Mucosa of stomach (tissue), 1 donor: ENCODE measurements around the gene FOXN3.

Experiments used
- H3K27me3 ChIP-seq: one replicate; pipeline ENCODE4 v1.7.0; 2013; ENCODE audit warnings: mild to moderate bottlenecking, low read length; ENCODE audit not compliant: control insufficient read depth, insufficient read depth
- H3K36me3 ChIP-seq: one replicate; pipeline ENCODE4 v1.7.0; 2013; ENCODE audit warnings: low read length; ENCODE audit not compliant: control insufficient read depth, insufficient read depth
- H3K4me1 ChIP-seq: one replicate; pipeline ENCODE4 v1.7.0; 2013; ENCODE audit warnings: mild to moderate bottlenecking, low read length; ENCODE audit not compliant: control insufficient read depth, insufficient read depth
- H3K4me3 ChIP-seq: one replicate; pipeline ENCODE4 v1.7.0; 2013; ENCODE audit warnings: low read length
- H3K9ac ChIP-seq: one replicate; pipeline ENCODE4 v1.7.0; 2013; ENCODE audit warnings: mild to moderate bottlenecking, low read length, moderate library complexity
- H3K9me3 ChIP-seq: one replicate; pipeline ENCODE4 v1.7.0; 2013; ENCODE audit warnings: mild to moderate bottlenecking, low read length, moderate library complexity; ENCODE audit not compliant: control insufficient read depth
- donor health status: Pancreatic carcinoma.

FOXN3 gene

DNA sequence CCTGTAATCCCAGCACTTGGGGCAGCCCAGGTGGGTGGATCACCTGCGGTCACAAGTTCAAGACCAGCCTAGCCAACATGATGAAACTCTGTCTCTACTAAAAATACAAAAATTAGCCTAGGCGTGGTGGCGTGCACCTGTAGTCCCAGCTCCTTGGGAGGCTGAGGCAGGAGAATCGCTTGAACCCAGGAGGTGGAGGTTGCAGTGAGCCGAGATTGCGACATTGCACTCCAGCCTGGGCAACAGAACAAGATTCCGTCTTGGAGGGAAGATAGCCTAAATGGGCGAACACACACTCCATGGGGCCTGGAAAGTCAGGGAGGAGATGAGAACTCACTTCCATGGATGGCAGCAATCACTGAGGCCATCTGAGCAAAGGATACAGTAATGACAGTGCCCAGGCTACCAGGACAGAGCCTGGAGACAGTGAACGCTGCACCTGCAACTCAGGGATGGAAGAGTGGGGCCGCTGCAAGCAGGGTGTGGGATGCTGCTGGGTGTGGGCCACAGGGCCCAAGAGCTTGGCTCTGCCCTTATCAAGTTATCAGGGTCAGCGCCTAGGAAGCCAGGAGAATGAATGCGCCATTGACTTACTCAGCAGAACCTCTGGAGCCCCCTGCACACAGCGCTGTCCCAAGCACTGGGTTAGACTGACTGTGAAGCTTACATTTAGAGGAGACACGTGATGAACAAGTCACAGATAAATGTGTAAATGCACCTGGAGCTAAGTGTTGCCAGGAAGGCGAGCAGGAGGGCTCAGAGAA lies 28.9 kb downstream of the FOXN3 start:
- Histone ChIP-seq H3K27me3 (no peaks in the 10 kb centered on the region), H3K4me1 (peaks cover 22% of the 10 kb centered on the region), H3K36me3 (no peaks in the 10 kb centered on the region), H3K9ac (no peak overlapping the region), H3K9me3 (no peaks in the 10 kb centered on the region), H3K4me3 (no peak overlapping the region)

DNA sequence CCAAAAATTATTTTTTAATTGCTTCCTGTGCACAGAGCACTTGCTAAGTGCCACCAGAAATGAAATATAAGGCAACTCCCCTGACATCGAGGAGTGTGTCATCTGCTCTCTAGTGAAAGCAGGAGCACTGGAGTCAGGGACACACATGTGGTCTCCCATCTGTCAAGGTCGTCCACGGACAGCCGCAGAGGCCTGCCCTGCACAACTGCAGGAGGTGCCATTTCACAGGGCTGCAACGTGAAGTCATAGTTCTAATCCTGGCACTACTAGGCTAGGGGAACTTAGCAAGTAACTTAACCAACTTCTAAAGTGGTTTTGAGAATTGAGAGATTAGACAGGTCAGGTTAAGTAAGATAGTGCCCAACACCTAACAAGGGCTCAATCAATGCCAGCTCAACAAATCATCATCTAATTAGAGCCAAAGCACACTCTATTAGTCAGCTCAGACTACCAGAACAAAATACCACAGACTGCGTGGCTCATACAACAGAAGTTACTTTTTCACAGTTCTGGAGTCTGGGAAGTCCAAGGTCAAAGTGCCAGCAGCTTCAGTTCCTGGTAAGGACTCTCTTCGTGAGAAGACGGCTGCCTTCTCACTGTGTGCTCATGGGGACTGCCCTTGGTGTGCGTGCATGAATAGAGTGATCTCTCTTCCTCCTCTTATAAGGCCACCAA lies 30.7 kb downstream of the FOXN3 start:
- Histone ChIP-seq H3K9ac (no peak overlapping the region), H3K27me3 (no peaks in the 10 kb centered on the region), H3K36me3 (no peaks in the 10 kb centered on the region), H3K4me3 (no peak overlapping the region), H3K4me1 (peaks cover 22% of the 10 kb centered on the region), H3K9me3 (no peaks in the 10 kb centered on the region)

DNA sequence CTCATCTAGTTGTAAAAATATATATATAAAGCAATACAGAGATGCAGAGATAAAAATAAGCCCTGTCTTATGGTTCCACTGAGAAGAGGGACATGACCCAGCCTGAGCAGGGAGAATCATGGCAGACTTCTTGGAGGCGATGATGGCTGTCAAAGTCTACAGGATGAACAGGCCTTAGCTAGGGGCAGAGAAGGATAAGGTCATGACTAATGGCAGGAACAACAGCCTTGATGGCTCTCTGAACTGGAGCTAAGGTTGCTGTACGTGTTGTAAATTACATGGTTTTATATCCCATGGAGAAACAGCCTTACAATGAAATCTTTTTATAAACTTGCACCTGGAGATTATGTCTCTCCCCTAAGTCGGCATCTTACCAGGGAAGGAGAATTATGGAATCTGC lies 32.4 kb downstream of the FOXN3 start:
- Histone ChIP-seq H3K4me1 (peaks cover 22% of the 10 kb centered on the region), H3K9ac (no peak overlapping the region), H3K27me3 (no peaks in the 10 kb centered on the region), H3K36me3 (no peaks in the 10 kb centered on the region), H3K4me3 (no peak overlapping the region), H3K9me3 (no peaks in the 10 kb centered on the region)

DNA sequence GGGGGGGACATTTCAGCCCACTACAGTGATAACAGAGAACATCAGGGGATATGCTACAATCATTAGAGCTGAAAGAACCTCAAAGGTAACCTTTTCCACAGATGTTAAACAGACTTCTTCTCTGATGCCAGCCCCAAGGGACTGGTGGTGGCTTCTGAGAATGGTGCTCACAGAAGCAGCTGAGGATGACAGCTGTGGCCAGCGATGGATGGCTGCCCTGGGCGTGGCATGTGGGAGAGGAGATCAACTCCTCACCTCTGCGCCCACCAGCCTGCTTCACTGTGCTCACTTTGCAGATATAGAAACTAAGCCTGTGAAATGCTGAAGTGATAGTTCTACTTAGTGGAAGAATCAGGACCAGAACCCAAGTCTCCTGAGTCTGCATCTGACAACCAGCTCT lies 33.0 kb downstream of the FOXN3 start:
- Histone ChIP-seq H3K9ac (no peak overlapping the region), H3K27me3 (no peaks in the 10 kb centered on the region), H3K36me3 (no peaks in the 10 kb centered on the region), H3K9me3 (no peaks in the 10 kb centered on the region), H3K4me3 (no peak overlapping the region), H3K4me1 (peaks cover 17% of the 10 kb centered on the region)

DNA sequence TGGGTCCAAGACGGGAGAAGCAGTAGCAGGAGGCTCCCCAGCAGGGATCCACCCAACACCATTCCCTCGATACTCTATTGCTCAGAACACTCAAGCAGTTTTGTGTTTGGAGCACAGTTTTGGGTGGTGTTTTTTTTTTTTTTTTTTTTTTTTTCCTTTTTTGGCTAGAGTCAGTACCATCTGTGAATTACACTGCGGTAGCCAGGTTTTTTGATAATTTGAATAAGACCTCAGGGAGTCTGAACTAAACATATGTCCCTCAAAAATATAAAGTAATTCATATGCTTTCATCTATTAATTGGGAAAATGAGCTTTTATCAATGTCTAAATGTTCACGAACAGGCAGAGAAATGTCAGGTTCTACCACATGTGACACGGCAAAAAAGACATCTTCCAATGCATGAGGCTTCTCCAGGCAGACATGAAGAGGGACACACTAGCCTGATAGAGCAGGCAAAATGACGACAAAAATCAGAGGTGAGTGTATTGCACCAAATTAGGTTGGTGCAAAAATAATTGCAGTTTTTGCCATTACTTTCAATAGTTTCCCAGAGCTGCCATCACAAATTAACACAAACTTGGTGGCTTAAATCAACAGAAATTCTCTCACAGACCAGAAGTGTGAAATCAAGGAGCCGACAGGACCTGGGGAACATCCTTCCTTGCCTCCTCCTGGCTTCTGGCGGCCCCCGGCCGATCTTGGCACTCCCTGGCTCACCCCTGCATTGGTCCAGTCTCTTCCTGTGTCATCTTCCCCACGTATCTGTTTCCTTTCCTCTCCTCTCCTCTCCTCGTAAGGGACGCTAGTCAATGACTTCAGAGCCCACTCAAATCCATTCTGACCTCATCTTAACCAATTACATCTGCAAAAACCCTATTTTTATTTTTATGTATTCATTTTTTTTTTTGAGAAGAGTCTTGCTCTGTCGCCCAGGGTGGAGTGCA lies 33.9 kb downstream of the FOXN3 start:
- Histone ChIP-seq H3K9me3 (no peaks in the 10 kb centered on the region), H3K36me3 (no peaks in the 10 kb centered on the region), H3K4me3 (no peak overlapping the region), H3K9ac (no peak overlapping the region), H3K27me3 (no peaks in the 10 kb centered on the region), H3K4me1 (peaks cover 10% of the 10 kb centered on the region)

DNA sequence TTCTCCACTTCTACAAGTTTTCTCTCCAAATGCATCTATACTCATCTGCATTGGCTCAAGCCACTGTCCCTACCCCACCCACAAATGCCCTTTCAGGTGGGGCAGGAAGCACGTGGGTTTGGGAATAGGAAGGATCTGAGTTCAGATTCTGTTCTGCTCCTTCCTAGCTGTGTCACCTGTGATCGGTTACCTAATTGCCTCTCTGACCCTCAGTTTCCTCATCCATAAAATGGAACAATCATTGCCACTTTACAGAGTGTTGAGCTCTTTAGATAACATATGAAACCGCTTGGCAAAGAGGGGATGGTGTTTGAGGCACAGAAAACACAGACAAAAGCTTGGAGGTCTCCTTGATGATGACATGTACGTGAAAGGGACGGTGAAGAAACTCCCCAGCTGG lies 34.5 kb downstream of the FOXN3 start:
- Histone ChIP-seq H3K4me3 (no peak overlapping the region), H3K27me3 (no peaks in the 10 kb centered on the region), H3K36me3 (no peaks in the 10 kb centered on the region), H3K9me3 (no peaks in the 10 kb centered on the region), H3K4me1 (peaks cover 8% of the 10 kb centered on the region), H3K9ac (no peak overlapping the region)

DNA sequence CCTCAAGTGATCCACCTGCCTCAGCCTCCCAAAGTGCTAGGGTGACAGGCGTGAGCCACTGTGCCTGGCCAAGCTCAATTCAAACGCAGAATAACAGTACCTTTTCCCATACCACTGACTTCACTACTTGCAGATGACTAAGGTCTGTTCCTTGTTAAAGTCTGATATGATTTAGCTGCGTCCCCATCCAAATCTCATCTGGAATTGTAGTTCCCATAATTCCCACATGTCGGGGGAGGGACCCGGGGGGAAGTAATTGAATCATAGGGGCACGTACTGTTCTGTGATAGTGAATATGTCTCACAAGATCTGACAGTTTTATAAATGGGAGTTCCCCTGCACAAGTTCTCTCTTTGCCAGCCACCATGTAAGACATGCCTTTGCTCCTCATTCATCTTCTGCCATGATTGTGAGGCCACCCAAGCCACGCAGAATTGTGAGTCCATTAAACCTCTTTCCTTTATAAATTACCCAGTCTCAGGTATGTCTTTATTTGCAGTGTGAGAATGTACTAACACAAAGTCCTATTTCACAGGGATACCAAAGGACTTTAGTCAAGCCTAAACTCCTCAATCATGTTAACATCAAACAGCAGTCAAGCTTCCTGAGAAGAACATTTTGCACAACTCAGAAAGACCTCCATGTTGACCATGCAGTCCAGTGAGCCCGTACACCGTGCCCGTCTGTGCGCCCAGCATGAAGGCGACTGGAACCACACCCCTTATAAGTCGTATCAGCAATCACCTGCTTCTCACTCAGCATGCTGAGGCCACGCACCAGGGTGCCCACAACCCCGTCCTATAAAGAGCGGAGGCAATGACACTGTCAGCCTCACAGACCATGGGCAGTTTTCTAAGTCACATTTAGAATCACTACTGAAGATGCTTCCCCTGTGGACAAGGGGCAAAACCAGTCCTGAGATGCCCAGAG lies 36.9 kb downstream of the FOXN3 start:
- Histone ChIP-seq H3K27me3 (no peaks in the 10 kb centered on the region), H3K9ac (no peak overlapping the region), H3K9me3 (no peaks in the 10 kb centered on the region), H3K4me1 (no peaks in the 10 kb centered on the region), H3K4me3 (no peak overlapping the region), H3K36me3 (no peaks in the 10 kb centered on the region)

DNA sequence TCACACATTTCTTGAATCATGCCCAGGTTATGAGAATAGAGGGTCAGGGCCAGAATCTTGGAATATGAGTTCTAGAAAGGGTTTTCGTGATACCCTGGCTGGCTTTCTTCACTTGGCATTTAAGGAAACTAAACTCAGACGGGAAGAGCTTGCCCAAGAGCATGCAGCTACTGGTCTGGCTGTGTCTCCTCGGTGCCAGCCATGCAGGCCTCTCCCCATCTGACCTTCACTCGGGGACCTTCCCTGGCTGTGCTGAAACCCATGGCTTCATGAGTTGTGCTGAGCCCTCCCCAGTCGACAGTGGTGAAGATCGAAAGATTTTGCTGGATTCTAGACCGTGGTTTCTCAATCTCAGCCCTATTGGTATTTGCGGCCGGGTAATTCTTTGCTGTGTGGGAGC lies 38.0 kb downstream of the FOXN3 start:
- Histone ChIP-seq H3K4me1 (no peaks in the 10 kb centered on the region), H3K36me3 (no peaks in the 10 kb centered on the region), H3K9ac (no peak overlapping the region), H3K4me3 (no peak overlapping the region), H3K27me3 (no peaks in the 10 kb centered on the region), H3K9me3 (no peaks in the 10 kb centered on the region)

DNA sequence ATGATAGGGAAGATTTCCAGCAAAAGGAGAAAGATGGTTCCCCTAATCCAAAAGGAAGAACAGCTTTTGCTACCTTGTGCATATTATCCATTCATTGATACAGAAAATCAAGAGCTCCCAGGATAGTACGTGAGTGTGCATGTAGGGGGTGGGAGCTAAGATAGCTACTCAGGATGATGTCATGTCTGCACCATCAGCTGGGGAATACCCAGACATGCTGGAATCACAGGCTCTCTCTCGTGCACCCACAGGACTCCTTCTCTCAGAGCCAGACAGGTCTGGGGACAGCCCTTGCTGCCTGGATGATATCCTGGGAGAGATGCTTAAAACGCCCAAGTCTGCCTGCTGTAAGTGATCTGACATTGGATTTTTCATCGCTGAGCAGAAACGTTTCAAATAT lies 38.9 kb downstream of the FOXN3 start:
- no peak overlapping the region for H3K9ac ChIP-seq
- no peaks in the 10 kb centered on the region for H3K4me1 ChIP-seq
- H3K27me3 ChIP-seq: no peaks in the 10 kb centered on the region
- no peaks in the 10 kb centered on the region for H3K36me3 ChIP-seq
- no peaks in the 10 kb centered on the region for H3K9me3 ChIP-seq
- H3K4me3 ChIP-seq: no peak overlapping the region

DNA sequence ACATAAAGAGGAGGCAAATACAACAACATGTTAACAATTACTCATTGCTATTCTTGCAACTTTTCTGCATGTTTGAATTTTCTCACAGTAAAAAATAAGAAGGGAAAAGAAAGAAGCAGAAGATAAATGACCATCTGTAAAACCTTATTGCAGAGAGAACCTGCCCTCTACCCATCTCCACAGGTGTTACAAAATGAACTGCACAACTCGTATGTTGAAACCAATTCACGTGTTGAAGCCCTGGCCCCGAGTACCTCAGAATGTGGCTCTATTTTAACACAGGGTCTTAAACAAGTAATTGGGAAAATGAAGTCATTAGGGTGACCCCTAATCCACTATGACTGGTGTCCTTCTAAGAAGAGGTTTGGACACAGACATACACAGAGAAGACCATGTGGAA lies 39.5 kb downstream of the FOXN3 start:
- Histone ChIP-seq H3K36me3 (no peaks in the 10 kb centered on the region), H3K4me1 (no peaks in the 10 kb centered on the region), H3K27me3 (no peaks in the 10 kb centered on the region), H3K9ac (no peak overlapping the region), H3K9me3 (no peaks in the 10 kb centered on the region), H3K4me3 (no peak overlapping the region)

DNA sequence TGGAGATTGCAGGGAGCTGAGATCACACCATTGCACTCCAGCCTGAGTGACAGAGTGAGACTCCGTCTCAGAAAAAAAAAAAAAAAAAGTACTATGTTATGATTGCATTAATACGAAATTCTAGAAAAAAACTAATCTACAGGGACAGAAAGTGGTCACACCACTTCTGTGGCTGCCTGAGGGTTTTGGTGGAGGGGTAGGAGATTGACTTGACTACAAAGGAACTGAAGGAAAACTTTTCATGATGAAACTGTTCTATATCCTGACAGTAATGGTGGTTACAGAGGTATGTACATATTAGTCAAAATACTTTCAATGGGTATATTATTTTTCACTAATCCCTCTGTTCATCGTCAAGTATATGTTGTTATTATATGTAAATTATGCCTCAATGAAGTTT lies 42.1 kb downstream of the FOXN3 start:
- Histone ChIP-seq H3K9ac (no peak overlapping the region), H3K36me3 (no peaks in the 10 kb centered on the region), H3K4me1 (peaks cover 18% of the 10 kb centered on the region), H3K4me3 (no peak overlapping the region), H3K9me3 (no peaks in the 10 kb centered on the region), H3K27me3 (no peaks in the 10 kb centered on the region)
